Measurements from ENCODE around the gene PCDHB15.
A peak's percentile ranks its signal among the peaks of the same experiment; 100 is the strongest.
"Not testable (repeated sequence)": the region's sequence is repeated elsewhere in the genome, so short reads cannot be mapped to it uniquely, and the experiment has no call there.

The PCDHB15 gene

GRCh38 chr5:141223112-141223783, 21.9 kb upstream of the PCDHB15 start, which contains the start of gene PCDHB14:
TSS of gene PCDHB14 (plus strand) at chr5:141223343. CDS start at chr5:141223506, 163 bp downstream.
- no peak for DNase-seq (ENCODE audit: low spot score)
- in situ Hi-C loops (cut with MboI; ENCODE audit: low pct_unique_long_range_greater_than_20kb, low sequenced_read_pairs, unreplicated experiment), result no loop called here
- peak; percentile 9 for TF ChIP-seq CTCF (IDR thresholded peaks at IDR 0.05; ENCODE audit: extremely low read depth, insufficient read depth, missing control alignments)

- DNase-seq (ENCODE audit: low spot score); in situ Hi-C loops (cut with MboI; ENCODE audit: low pct_unique_long_range_greater_than_20kb, low sequenced_read_pairs, unreplicated experiment): not testable (repeated sequence)
Observed at GRCh38 chr5:141224844-141225243, 20.4 kb upstream of the PCDHB15 start.

- DNase-seq (ENCODE audit: low spot score); in situ Hi-C loops (cut with MboI; ENCODE audit: low pct_unique_long_range_greater_than_20kb, low sequenced_read_pairs, unreplicated experiment): not testable (repeated sequence)
Observed at GRCh38 chr5:141225421-141225820, 19.8 kb upstream of the PCDHB15 start.

GRCh38 chr5:141234109-141234667, 11.0 kb upstream of the PCDHB15 start:
- DNase-seq (ENCODE audit: low spot score), result no peak
- in situ Hi-C loops (cut with MboI; ENCODE audit: low pct_unique_long_range_greater_than_20kb, low sequenced_read_pairs, unreplicated experiment), result no loop called here
- TF ChIP-seq CTCF (IDR thresholded peaks at IDR 0.05; ENCODE audit: extremely low read depth, insufficient read depth, missing control alignments), result no peak

- in situ Hi-C loops (cut with MboI; ENCODE audit: low pct_unique_long_range_greater_than_20kb, low sequenced_read_pairs, unreplicated experiment); DNase-seq (ENCODE audit: low spot score): not testable (repeated sequence)
Observed at GRCh38 chr5:141235922-141236321, 9.3 kb upstream of the PCDHB15 start.

- TF ChIP-seq CTCF (IDR thresholded peaks at IDR 0.05; ENCODE audit: extremely low read depth, insufficient read depth, missing control alignments), result no peak
- no peak for DNase-seq (ENCODE audit: low spot score)
- in situ Hi-C loops (cut with MboI; ENCODE audit: low pct_unique_long_range_greater_than_20kb, low sequenced_read_pairs, unreplicated experiment), result no loop called here
Observed at GRCh38 chr5:141236516-141237313, 8.5 kb upstream of the PCDHB15 start.

GRCh38 chr5:141241496-141241895, 3.7 kb upstream of the PCDHB15 start:
- TF ChIP-seq CTCF (IDR thresholded peaks at IDR 0.05; ENCODE audit: extremely low read depth, insufficient read depth, missing control alignments), result no peak
- in situ Hi-C loops (cut with MboI; ENCODE audit: low pct_unique_long_range_greater_than_20kb, low sequenced_read_pairs, unreplicated experiment), result no loop called here
- no peak for DNase-seq (ENCODE audit: low spot score)

- in situ Hi-C loops (cut with MboI; ENCODE audit: low pct_unique_long_range_greater_than_20kb, low sequenced_read_pairs, unreplicated experiment); DNase-seq (ENCODE audit: low spot score): not testable (repeated sequence)
Observed at GRCh38 chr5:141246971-141247370, 1.8 kb downstream of the PCDHB15 start.

- DNase-seq (ENCODE audit: low spot score); in situ Hi-C loops (cut with MboI; ENCODE audit: low pct_unique_long_range_greater_than_20kb, low sequenced_read_pairs, unreplicated experiment): not testable (repeated sequence)
Observed at GRCh38 chr5:141247434-141247833, 2.2 kb downstream of the PCDHB15 start.
